ENCODE results near the gene HEPHL1. TPM values are rescaled to one million over a fixed set of nuclear protein-coding genes. Genes with fewer than 3 reads are reported as not detected.

HEPHL1 gene
- total and polyA plus RNA-seq, 5 donors from 2014 or later, result not detected

- DNase-seq, result no peak
Measured at GRCh38 chr11:94007426-94007825, 13.7 kb upstream of the HEPHL1 start.

GRCh38 chr11:94007906-94008305 lies 13.2 kb upstream of the HEPHL1 start:
- peaks cover 3% of the 10 kb centered on the region for H3K27me3 ChIP-seq (ENCODE audit: control insufficient read depth, insufficient read depth, low read length)
- H3K27me3 Mint-ChIP-seq, result no peaks in the 10 kb centered on the region
- H3K4me3 ChIP-seq (ENCODE audit: low read depth, low read length), result no peak overlapping the region
- H3K9me3 ChIP-seq (ENCODE audit: control insufficient read depth in 2 of 2, low read length in 2 of 2), result peaks cover 0 to 2% of the 10 kb centered on the region in 2 experiments
- ATAC-seq (ENCODE audit: low read depth in 2 of 2), result no peak
- H3K4me1 Mint-ChIP-seq, result no peaks in the 10 kb centered on the region
- DNase-seq, result no peak
- peaks cover 0 to 9% (median 0%) of the 10 kb centered on the region in 7 donors for H3K9me3 Mint-ChIP-seq
- H3K4me1 ChIP-seq (ENCODE audit: control insufficient read depth, insufficient read depth, low read length, poor library complexity, severe bottlenecking), result no peaks in the 10 kb centered on the region
- H3K4me3 Mint-ChIP-seq, result no peak overlapping the region
- H3K36me3 Mint-ChIP-seq, result no peaks in the 10 kb centered on the region
- no peak overlapping the region for H3K27ac ChIP-seq (ENCODE audit: insufficient read depth, low read length, poor library complexity, severe bottlenecking)
- H3K36me3 ChIP-seq (ENCODE audit: control insufficient read depth, insufficient read depth, low read length), result no peaks in the 10 kb centered on the region
- no peak overlapping the region for H3K27ac Mint-ChIP-seq

More at GRCh38 chr11:94007426-94007825, 13.7 kb upstream of the HEPHL1 start:
- Mint-ChIP-seq H3K9me3 (peaks cover 0 to 8% (median 0%) of the 10 kb centered on the region in 7 donors), H3K27me3 (no peaks in the 10 kb centered on the region), H3K36me3 (no peaks in the 10 kb centered on the region), H3K27ac (no peak overlapping the region), H3K4me1 (no peaks in the 10 kb centered on the region), H3K4me3 (no peak overlapping the region)
- Histone ChIP-seq H3K4me3 (ENCODE audit: low read depth, low read length) (no peak overlapping the region), H3K27ac (ENCODE audit: insufficient read depth, low read length, poor library complexity, severe bottlenecking) (no peak overlapping the region), H3K36me3 (ENCODE audit: control insufficient read depth, insufficient read depth, low read length) (no peaks in the 10 kb centered on the region), H3K27me3 (ENCODE audit: control insufficient read depth, insufficient read depth, low read length) (peaks cover 3% of the 10 kb centered on the region), H3K4me1 (ENCODE audit: control insufficient read depth, insufficient read depth, low read length, poor library complexity, severe bottlenecking) (no peaks in the 10 kb centered on the region), H3K9me3 (ENCODE audit: control insufficient read depth in 2 of 2, low read length in 2 of 2) (peaks cover 0 to 2% of the 10 kb centered on the region in 2 experiments)
- no peak for ATAC-seq (ENCODE audit: low read depth in 2 of 2)

- Mint-ChIP-seq H3K9me3 (peaks cover 0 to 12% (median 4%) of the 10 kb centered on the region in 7 donors), H3K27ac (no peak overlapping the region), H3K4me3 (no peak overlapping the region), H3K27me3 (no peaks in the 10 kb centered on the region), H3K4me1 (no peaks in the 10 kb centered on the region), H3K36me3 (no peaks in the 10 kb centered on the region)
- H3K4me1 ChIP-seq (ENCODE audit: control insufficient read depth, insufficient read depth, low read length, poor library complexity, severe bottlenecking), result no peaks in the 10 kb centered on the region
- no peak overlapping the region for H3K27ac ChIP-seq (ENCODE audit: insufficient read depth, low read length, poor library complexity, severe bottlenecking)
- H3K36me3 ChIP-seq (ENCODE audit: control insufficient read depth, insufficient read depth, low read length), result no peaks in the 10 kb centered on the region
- no peak overlapping the region for H3K4me3 ChIP-seq (ENCODE audit: low read depth, low read length)
- peaks cover 3% of the 10 kb centered on the region for H3K27me3 ChIP-seq (ENCODE audit: control insufficient read depth, insufficient read depth, low read length)
- DNase-seq (no peak), ATAC-seq (ENCODE audit: low read depth in 2 of 2) (no peak)
- peaks cover 0 to 2% of the 10 kb centered on the region in 2 experiments for H3K9me3 ChIP-seq (ENCODE audit: control insufficient read depth in 2 of 2, low read length in 2 of 2)
Measured at GRCh38 chr11:94010136-94010535, 11.0 kb upstream of the HEPHL1 start.

GRCh38 chr11:94011478-94011877 lies 9.7 kb upstream of the HEPHL1 start:
- Histone ChIP-seq H3K4me1 (ENCODE audit: control insufficient read depth, insufficient read depth, low read length, poor library complexity, severe bottlenecking) (no peaks in the 10 kb centered on the region), H3K36me3 (ENCODE audit: control insufficient read depth, insufficient read depth, low read length) (no peaks in the 10 kb centered on the region), H3K9me3 (ENCODE audit: control insufficient read depth in 2 of 2, low read length in 2 of 2) (peaks cover 0 to 2% of the 10 kb centered on the region in 2 experiments), H3K27me3 (ENCODE audit: control insufficient read depth, insufficient read depth, low read length) (peaks cover 3% of the 10 kb centered on the region), H3K27ac (ENCODE audit: insufficient read depth, low read length, poor library complexity, severe bottlenecking) (no peak overlapping the region), H3K4me3 (ENCODE audit: low read depth, low read length) (no peak overlapping the region)
- Mint-ChIP-seq H3K4me1 (no peaks in the 10 kb centered on the region), H3K27me3 (no peaks in the 10 kb centered on the region), H3K36me3 (no peaks in the 10 kb centered on the region), H3K9me3 (peaks cover 0 to 13% (median 7%) of the 10 kb centered on the region in 7 donors), H3K4me3 (no peak overlapping the region), H3K27ac (no peak overlapping the region)
- ATAC-seq (ENCODE audit: low read depth in 2 of 2) (no peak), DNase-seq (no peak)

GRCh38 chr11:94017446-94017845 lies 3.7 kb upstream of the HEPHL1 start:
- no peak for ATAC-seq (ENCODE audit: low read depth in 2 of 2)
- Mint-ChIP-seq H3K9me3 (peaks cover 0 to 13% (median 6%) of the 10 kb centered on the region in 7 donors), H3K27me3 (no peaks in the 10 kb centered on the region), H3K4me1 (no peaks in the 10 kb centered on the region), H3K4me3 (no peak overlapping the region), H3K27ac (no peak overlapping the region), H3K36me3 (no peaks in the 10 kb centered on the region)
- Histone ChIP-seq H3K27ac (ENCODE audit: insufficient read depth, low read length, poor library complexity, severe bottlenecking) (no peak overlapping the region), H3K9me3 (ENCODE audit: control insufficient read depth in 2 of 2, low read length in 2 of 2) (peaks cover 0 to 2% of the 10 kb centered on the region in 2 experiments), H3K27me3 (ENCODE audit: control insufficient read depth, insufficient read depth, low read length) (no peaks in the 10 kb centered on the region), H3K4me1 (ENCODE audit: control insufficient read depth, insufficient read depth, low read length, poor library complexity, severe bottlenecking) (no peaks in the 10 kb centered on the region), H3K4me3 (ENCODE audit: low read depth, low read length) (no peak overlapping the region), H3K36me3 (ENCODE audit: control insufficient read depth, insufficient read depth, low read length) (no peaks in the 10 kb centered on the region)
- DNase-seq, result no peak

GRCh38 chr11:94018721-94019120 lies 2.4 kb upstream of the HEPHL1 start:
- Mint-ChIP-seq H3K4me3 (no peak overlapping the region), H3K9me3 (peaks cover 0 to 13% (median 3%) of the 10 kb centered on the region in 7 donors), H3K36me3 (no peaks in the 10 kb centered on the region), H3K4me1 (no peaks in the 10 kb centered on the region), H3K27ac (no peak overlapping the region), H3K27me3 (no peaks in the 10 kb centered on the region)
- Histone ChIP-seq H3K27ac (ENCODE audit: insufficient read depth, low read length, poor library complexity, severe bottlenecking) (no peak overlapping the region), H3K4me3 (ENCODE audit: low read depth, low read length) (no peak overlapping the region), H3K27me3 (ENCODE audit: control insufficient read depth, insufficient read depth, low read length) (no peaks in the 10 kb centered on the region), H3K9me3 (ENCODE audit: control insufficient read depth in 2 of 2, low read length in 2 of 2) (peaks cover 0 to 2% of the 10 kb centered on the region in 2 experiments), H3K36me3 (ENCODE audit: control insufficient read depth, insufficient read depth, low read length) (no peaks in the 10 kb centered on the region), H3K4me1 (ENCODE audit: control insufficient read depth, insufficient read depth, low read length, poor library complexity, severe bottlenecking) (no peaks in the 10 kb centered on the region)
- no peak for ATAC-seq (ENCODE audit: low read depth in 2 of 2)
- no peak for DNase-seq

GRCh38 chr11:94023856-94024255 lies 2.7 kb downstream of the HEPHL1 start:
- Histone ChIP-seq H3K36me3 (ENCODE audit: control insufficient read depth, insufficient read depth, low read length) (no peaks in the 10 kb centered on the region), H3K4me3 (ENCODE audit: low read depth, low read length) (no peak overlapping the region), H3K27me3 (ENCODE audit: control insufficient read depth, insufficient read depth, low read length) (no peaks in the 10 kb centered on the region), H3K27ac (ENCODE audit: insufficient read depth, low read length, poor library complexity, severe bottlenecking) (no peak overlapping the region), H3K4me1 (ENCODE audit: control insufficient read depth, insufficient read depth, low read length, poor library complexity, severe bottlenecking) (no peaks in the 10 kb centered on the region), H3K9me3 (ENCODE audit: control insufficient read depth in 2 of 2, low read length in 2 of 2) (no peaks in the 10 kb centered on the region)
- Mint-ChIP-seq H3K36me3 (no peaks in the 10 kb centered on the region), H3K4me1 (no peaks in the 10 kb centered on the region), H3K4me3 (no peak overlapping the region), H3K27me3 (no peaks in the 10 kb centered on the region), H3K9me3 (peaks cover 0 to 7% (median 1%) of the 10 kb centered on the region in 7 donors), H3K27ac (no peak overlapping the region)
- ATAC-seq (ENCODE audit: low read depth in 2 of 2) (no peak), DNase-seq (no peak)

GRCh38 chr11:94024547-94024946 lies 3.4 kb downstream of the HEPHL1 start:
- Histone ChIP-seq H3K36me3 (ENCODE audit: control insufficient read depth, insufficient read depth, low read length) (no peaks in the 10 kb centered on the region), H3K4me3 (ENCODE audit: low read depth, low read length) (no peak overlapping the region), H3K27ac (ENCODE audit: insufficient read depth, low read length, poor library complexity, severe bottlenecking) (no peak overlapping the region), H3K4me1 (ENCODE audit: control insufficient read depth, insufficient read depth, low read length, poor library complexity, severe bottlenecking) (no peaks in the 10 kb centered on the region), H3K27me3 (ENCODE audit: control insufficient read depth, insufficient read depth, low read length) (no peaks in the 10 kb centered on the region), H3K9me3 (ENCODE audit: control insufficient read depth in 2 of 2, low read length in 2 of 2) (no peaks in the 10 kb centered on the region)
- H3K27me3 Mint-ChIP-seq, result no peaks in the 10 kb centered on the region
- no peak for DNase-seq
- H3K4me1 Mint-ChIP-seq, result no peaks in the 10 kb centered on the region
- no peak overlapping the region for H3K4me3 Mint-ChIP-seq
- H3K9me3 Mint-ChIP-seq, result peaks cover 0 to 7% (median 1%) of the 10 kb centered on the region in 7 donors
- H3K36me3 Mint-ChIP-seq, result no peaks in the 10 kb centered on the region
- ATAC-seq (ENCODE audit: low read depth in 2 of 2), result no peak
- no peak overlapping the region for H3K27ac Mint-ChIP-seq
